ENCODE measurements around the gene CHL1. TPM values are rescaled to one million over a fixed set of nuclear protein-coding genes. Genes with fewer than 3 reads are reported as not detected.

The CHL1 gene
- total RNA-seq, 1 donor from 2014 or later, result not detected

- no peaks in the 10 kb centered on the region for H3K27me3 Mint-ChIP-seq (ENCODE audit: low read depth)
- no peak overlapping the region for H3K4me3 Mint-ChIP-seq (ENCODE audit: low read depth)
- H3K9me3 Mint-ChIP-seq, result no peaks in the 10 kb centered on the region
- DNase-seq (ENCODE audit: low spot score), result no peak
- H3K4me1 Mint-ChIP-seq (ENCODE audit: low read depth), result no peaks in the 10 kb centered on the region
- H3K36me3 Mint-ChIP-seq (ENCODE audit: low read depth), result no peaks in the 10 kb centered on the region
- H3K27ac Mint-ChIP-seq, result no peak overlapping the region
- intact Hi-C loops (cut with micrococcal nuclease), result no loop called here
Observed at GRCh38 chr3:236881-237280, 40.3 kb downstream of the CHL1 start.

DNA sequence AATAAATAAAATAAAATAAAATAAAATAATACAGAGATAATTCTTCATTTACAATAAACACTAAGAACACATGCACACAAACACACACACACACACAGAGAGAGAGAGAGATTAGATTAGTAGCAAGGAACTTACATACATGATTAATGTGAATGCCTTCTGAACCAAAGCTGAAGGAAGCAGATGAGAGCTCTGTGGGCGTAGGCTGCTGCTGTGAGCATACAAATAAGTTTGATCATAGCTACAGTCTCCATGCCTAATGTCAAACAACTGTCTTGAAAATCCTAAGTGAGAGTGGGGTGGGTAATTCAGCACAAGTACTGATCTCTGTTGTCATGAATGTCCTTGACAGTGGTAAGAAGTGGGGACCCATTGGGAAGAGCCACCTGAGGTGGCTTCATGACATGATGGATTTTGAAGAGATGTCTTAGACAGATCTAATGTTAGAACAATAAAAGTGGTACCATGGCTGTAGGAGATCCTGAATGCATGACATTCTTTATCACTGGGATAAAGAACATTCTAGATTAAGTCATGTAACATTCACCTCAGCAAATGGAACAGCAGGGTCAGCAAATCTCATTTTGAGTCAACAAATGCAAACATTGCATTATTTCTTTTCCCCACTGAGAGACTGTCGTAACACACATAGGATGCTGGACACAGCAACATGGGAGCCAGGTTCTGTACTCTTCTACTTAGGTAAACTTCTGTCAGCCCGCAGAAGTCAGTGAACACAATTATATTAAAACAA is 46.2 kb downstream of the CHL1 start:
- H3K36me3 Mint-ChIP-seq (ENCODE audit: low read depth), result no peaks in the 10 kb centered on the region
- H3K9me3 Mint-ChIP-seq, result peaks cover 7% of the 10 kb centered on the region
- DNase-seq (ENCODE audit: low spot score), result no peak
- H3K27ac Mint-ChIP-seq, result no peak overlapping the region
- no peak overlapping the region for H3K4me3 Mint-ChIP-seq (ENCODE audit: low read depth)
- H3K4me1 Mint-ChIP-seq (ENCODE audit: low read depth), result no peaks in the 10 kb centered on the region
- H3K27me3 Mint-ChIP-seq (ENCODE audit: low read depth), result no peaks in the 10 kb centered on the region
- intact Hi-C loops (cut with micrococcal nuclease), result no loop called here

GRCh38 chr3:243356-243725 is 46.8 kb downstream of the CHL1 start:
- DNase-seq (ENCODE audit: low spot score), result no peak
- peaks cover 7% of the 10 kb centered on the region for H3K9me3 Mint-ChIP-seq
- intact Hi-C loops (cut with micrococcal nuclease), result no loop called here
- no peaks in the 10 kb centered on the region for H3K27me3 Mint-ChIP-seq (ENCODE audit: low read depth)
- H3K27ac Mint-ChIP-seq, result no peak overlapping the region
- H3K4me1 Mint-ChIP-seq (ENCODE audit: low read depth), result no peaks in the 10 kb centered on the region
- H3K4me3 Mint-ChIP-seq (ENCODE audit: low read depth), result no peak overlapping the region
- H3K36me3 Mint-ChIP-seq (ENCODE audit: low read depth), result no peaks in the 10 kb centered on the region

GRCh38 chr3:244041-244440 is 47.5 kb downstream of the CHL1 start:
- Mint-ChIP-seq H3K9me3 (peaks cover 7% of the 10 kb centered on the region), H3K4me3 (ENCODE audit: low read depth) (no peak overlapping the region)

DNA sequence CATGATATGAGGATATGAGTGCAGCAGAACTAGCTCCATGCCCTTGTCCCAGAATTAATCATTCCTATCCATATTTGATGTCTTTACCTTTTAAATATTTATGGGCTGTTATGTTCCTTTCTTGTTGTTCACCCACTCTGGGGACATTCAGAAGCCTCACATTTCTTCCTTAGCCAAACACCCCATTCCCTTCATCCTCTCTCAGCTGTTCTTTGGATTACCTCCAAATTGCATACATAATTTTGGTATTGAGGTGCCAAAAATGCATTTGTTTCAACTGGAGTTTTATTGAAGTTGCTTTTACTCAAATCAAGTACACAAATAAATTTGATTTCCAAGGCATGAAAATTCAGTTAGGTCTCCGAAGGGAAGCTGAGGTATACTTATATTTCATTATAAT is 51.4 kb downstream of the CHL1 start:
- H3K27ac Mint-ChIP-seq, result no peak overlapping the region
- DNase-seq (ENCODE audit: low spot score), result no peak
- H3K27me3 Mint-ChIP-seq (ENCODE audit: low read depth), result no peaks in the 10 kb centered on the region
- H3K36me3 Mint-ChIP-seq (ENCODE audit: low read depth), result no peaks in the 10 kb centered on the region
- no peak overlapping the region for H3K4me3 Mint-ChIP-seq (ENCODE audit: low read depth)
- peaks cover 1% of the 10 kb centered on the region for H3K9me3 Mint-ChIP-seq
- no peaks in the 10 kb centered on the region for H3K4me1 Mint-ChIP-seq (ENCODE audit: low read depth)
- intact Hi-C loops (cut with micrococcal nuclease), result no loop called here

More at GRCh38 chr3:244041-244440, 47.5 kb downstream of the CHL1 start:
- DNase-seq (ENCODE audit: low spot score), result no peak
- Mint-ChIP-seq H3K4me1 (ENCODE audit: low read depth) (no peaks in the 10 kb centered on the region), H3K27me3 (ENCODE audit: low read depth) (no peaks in the 10 kb centered on the region), H3K27ac (no peak overlapping the region), H3K36me3 (ENCODE audit: low read depth) (no peaks in the 10 kb centered on the region)
- intact Hi-C loops (cut with micrococcal nuclease), result no loop called here

DNA sequence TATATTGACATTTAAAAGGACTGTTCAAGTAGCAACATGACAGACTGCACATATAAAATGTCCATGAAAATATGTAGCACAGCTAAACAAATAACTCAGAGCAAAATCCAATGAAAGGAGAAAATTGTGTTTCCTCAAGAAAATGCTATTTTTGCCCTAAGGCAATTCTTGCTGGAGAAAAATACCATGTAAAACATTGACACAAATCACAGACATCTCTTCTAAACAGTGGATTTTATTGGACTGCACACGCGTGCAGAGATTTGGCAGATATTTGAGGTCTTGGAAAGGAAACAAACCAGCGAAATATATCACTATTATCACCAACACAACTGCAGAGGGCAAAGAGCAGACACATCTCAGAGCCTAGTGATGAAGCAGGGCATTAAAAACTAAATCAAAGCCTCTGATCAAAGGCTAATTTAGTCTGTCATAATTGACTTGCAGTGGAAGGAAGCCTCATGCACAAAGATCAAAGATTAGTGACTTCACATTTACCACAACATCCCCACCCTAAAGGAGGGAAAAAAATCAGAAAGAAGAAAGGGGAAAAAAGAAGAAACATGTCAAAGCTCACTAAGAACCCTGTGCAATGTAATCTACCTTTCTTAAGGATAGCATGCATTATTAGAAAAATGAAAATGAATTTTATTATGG is 52.4 kb downstream of the CHL1 start:
- H3K27ac Mint-ChIP-seq, result no peak overlapping the region
- intact Hi-C loops (cut with micrococcal nuclease), result no loop called here
- H3K4me3 Mint-ChIP-seq (ENCODE audit: low read depth), result no peak overlapping the region
- DNase-seq (ENCODE audit: low spot score), result no peak
- no peaks in the 10 kb centered on the region for H3K27me3 Mint-ChIP-seq (ENCODE audit: low read depth)
- H3K36me3 Mint-ChIP-seq (ENCODE audit: low read depth), result no peaks in the 10 kb centered on the region
- H3K4me1 Mint-ChIP-seq (ENCODE audit: low read depth), result no peaks in the 10 kb centered on the region
- H3K9me3 Mint-ChIP-seq, result no peaks in the 10 kb centered on the region

DNA sequence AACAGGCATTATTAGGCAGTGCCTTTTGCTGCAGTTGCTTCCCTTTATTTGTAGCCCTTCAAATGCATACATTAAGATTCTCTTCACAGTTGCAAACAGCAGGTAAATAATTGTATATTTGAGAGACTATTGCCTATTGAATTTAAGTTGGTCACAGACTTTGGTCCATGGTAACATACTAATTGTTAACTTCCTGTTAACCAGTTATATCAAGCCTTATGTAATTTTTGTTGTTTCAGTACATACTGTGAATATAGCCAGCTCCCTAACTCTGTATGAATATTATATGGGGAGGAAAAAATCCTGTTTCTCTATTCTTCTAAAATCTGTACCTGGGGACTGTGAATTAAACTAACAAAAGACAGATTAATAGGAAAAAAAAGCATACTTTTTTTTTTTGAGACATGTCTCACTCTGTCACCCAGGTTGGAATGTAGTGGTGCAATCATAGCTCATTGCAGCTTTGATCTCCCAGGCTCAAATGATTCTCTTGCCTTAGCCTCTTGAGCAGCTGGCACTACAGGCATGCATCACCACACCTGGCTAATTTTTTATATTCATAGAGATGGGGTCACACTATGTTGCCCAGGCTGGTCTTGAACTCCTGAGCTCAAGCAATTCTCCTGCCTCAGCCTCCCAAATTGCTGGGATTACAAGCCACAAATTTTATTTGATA is 53.2 kb downstream of the CHL1 start:
- Mint-ChIP-seq H3K9me3 (no peaks in the 10 kb centered on the region), H3K27ac (no peak overlapping the region), H3K36me3 (ENCODE audit: low read depth) (no peaks in the 10 kb centered on the region), H3K4me3 (ENCODE audit: low read depth) (no peak overlapping the region), H3K4me1 (ENCODE audit: low read depth) (no peaks in the 10 kb centered on the region), H3K27me3 (ENCODE audit: low read depth) (no peaks in the 10 kb centered on the region)
- intact Hi-C loops (cut with micrococcal nuclease), result no loop called here
- DNase-seq (ENCODE audit: low spot score), result no peak

- no peak overlapping the region for H3K27ac Mint-ChIP-seq
- no peaks in the 10 kb centered on the region for H3K9me3 Mint-ChIP-seq
- no peaks in the 10 kb centered on the region for H3K27me3 Mint-ChIP-seq (ENCODE audit: low read depth)
- intact Hi-C loops (cut with micrococcal nuclease), result no loop called here
- DNase-seq (ENCODE audit: low spot score), result no peak
- no peak overlapping the region for H3K4me3 Mint-ChIP-seq (ENCODE audit: low read depth)
- no peaks in the 10 kb centered on the region for H3K36me3 Mint-ChIP-seq (ENCODE audit: low read depth)
- no peaks in the 10 kb centered on the region for H3K4me1 Mint-ChIP-seq (ENCODE audit: low read depth)
Observed at GRCh38 chr3:256501-256900, 59.9 kb downstream of the CHL1 start.

GRCh38 chr3:257826-258225 is 61.3 kb downstream of the CHL1 start:
- Mint-ChIP-seq H3K27me3 (ENCODE audit: low read depth) (no peaks in the 10 kb centered on the region), H3K36me3 (ENCODE audit: low read depth) (no peaks in the 10 kb centered on the region), H3K27ac (no peak overlapping the region), H3K9me3 (no peaks in the 10 kb centered on the region), H3K4me3 (ENCODE audit: low read depth) (no peak overlapping the region), H3K4me1 (ENCODE audit: low read depth) (no peaks in the 10 kb centered on the region)
- intact Hi-C loops (cut with micrococcal nuclease), result no loop called here
- no peak for DNase-seq (ENCODE audit: low spot score)

- peaks cover 4% of the 10 kb centered on the region for H3K9me3 Mint-ChIP-seq
- no peak overlapping the region for H3K4me3 Mint-ChIP-seq (ENCODE audit: low read depth)
- no peaks in the 10 kb centered on the region for H3K4me1 Mint-ChIP-seq (ENCODE audit: low read depth)
- H3K27ac Mint-ChIP-seq, result no peak overlapping the region
- H3K36me3 Mint-ChIP-seq (ENCODE audit: low read depth), result no peaks in the 10 kb centered on the region
- no peaks in the 10 kb centered on the region for H3K27me3 Mint-ChIP-seq (ENCODE audit: low read depth)
- intact Hi-C loops (cut with micrococcal nuclease), result no loop called here
- DNase-seq (ENCODE audit: low spot score), result no peak
Observed at GRCh38 chr3:260898-261297, 64.3 kb downstream of the CHL1 start.

GRCh38 chr3:263393-263792 is 66.8 kb downstream of the CHL1 start:
- no peak overlapping the region for H3K27ac Mint-ChIP-seq
- intact Hi-C loops (cut with micrococcal nuclease), result no loop called here
- H3K36me3 Mint-ChIP-seq (ENCODE audit: low read depth), result no peaks in the 10 kb centered on the region
- H3K9me3 Mint-ChIP-seq, result peaks cover 4% of the 10 kb centered on the region
- no peak for DNase-seq (ENCODE audit: low spot score)
- H3K4me1 Mint-ChIP-seq (ENCODE audit: low read depth), result no peaks in the 10 kb centered on the region
- no peak overlapping the region for H3K4me3 Mint-ChIP-seq (ENCODE audit: low read depth)
- H3K27me3 Mint-ChIP-seq (ENCODE audit: low read depth), result no peaks in the 10 kb centered on the region

- intact Hi-C loops (cut with micrococcal nuclease), result no loop called here
- Mint-ChIP-seq H3K9me3 (peaks cover 9% of the 10 kb centered on the region), H3K36me3 (ENCODE audit: low read depth) (no peaks in the 10 kb centered on the region), H3K4me3 (ENCODE audit: low read depth) (no peak overlapping the region), H3K4me1 (ENCODE audit: low read depth) (no peaks in the 10 kb centered on the region), H3K27me3 (ENCODE audit: low read depth) (no peaks in the 10 kb centered on the region), H3K27ac (no peak overlapping the region)
- DNase-seq (ENCODE audit: low spot score), result no peak
Observed at GRCh38 chr3:264394-265156, 68.0 kb downstream of the CHL1 start.

DNA sequence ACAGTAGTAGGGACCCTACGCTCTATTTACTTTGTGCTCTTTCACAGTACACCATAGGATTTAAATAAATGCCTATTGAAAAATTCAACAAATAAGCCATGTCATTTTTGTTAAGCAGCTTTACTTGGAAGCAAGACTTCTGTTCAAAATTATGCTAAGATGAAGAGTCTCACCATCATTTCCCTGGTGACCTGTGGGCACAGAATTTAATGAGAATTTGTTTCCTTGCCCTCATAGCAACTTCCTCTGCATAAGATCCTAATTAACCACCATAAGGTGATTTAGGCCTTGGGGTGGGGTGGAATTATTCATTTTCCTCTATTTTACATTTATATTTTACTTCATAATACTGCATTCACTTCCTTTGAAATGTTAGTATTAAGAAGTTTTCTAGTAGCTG is 70.5 kb downstream of the CHL1 start:
- H3K9me3 Mint-ChIP-seq, result peaks cover 14% of the 10 kb centered on the region
- intact Hi-C loops (cut with micrococcal nuclease), result no loop called here
- no peaks in the 10 kb centered on the region for H3K36me3 Mint-ChIP-seq (ENCODE audit: low read depth)
- no peak for DNase-seq (ENCODE audit: low spot score)
- H3K27ac Mint-ChIP-seq, result no peak overlapping the region
- H3K4me3 Mint-ChIP-seq (ENCODE audit: low read depth), result no peak overlapping the region
- no peaks in the 10 kb centered on the region for H3K27me3 Mint-ChIP-seq (ENCODE audit: low read depth)
- no peaks in the 10 kb centered on the region for H3K4me1 Mint-ChIP-seq (ENCODE audit: low read depth)

All from activated T-helper 2 cell treated with anti-CD3 and anti-CD28 coated beads, Interferon-gamma antibody, Interleukin-2, Interleukin-4, amounts not matched to agents 10 μg/mL and 5 μg/mL and 100 μg/mL, durations not matched to agents 14 hours and 24 hours and 36 hours (primary cell).